ENCODE data around the gene UCHL5.

UCHL5 gene

GRCh38 chr1:192976576-192976975 is 82.6 kb downstream of the UCHL5 start:
- TF ChIP-seq, protein P1, sequence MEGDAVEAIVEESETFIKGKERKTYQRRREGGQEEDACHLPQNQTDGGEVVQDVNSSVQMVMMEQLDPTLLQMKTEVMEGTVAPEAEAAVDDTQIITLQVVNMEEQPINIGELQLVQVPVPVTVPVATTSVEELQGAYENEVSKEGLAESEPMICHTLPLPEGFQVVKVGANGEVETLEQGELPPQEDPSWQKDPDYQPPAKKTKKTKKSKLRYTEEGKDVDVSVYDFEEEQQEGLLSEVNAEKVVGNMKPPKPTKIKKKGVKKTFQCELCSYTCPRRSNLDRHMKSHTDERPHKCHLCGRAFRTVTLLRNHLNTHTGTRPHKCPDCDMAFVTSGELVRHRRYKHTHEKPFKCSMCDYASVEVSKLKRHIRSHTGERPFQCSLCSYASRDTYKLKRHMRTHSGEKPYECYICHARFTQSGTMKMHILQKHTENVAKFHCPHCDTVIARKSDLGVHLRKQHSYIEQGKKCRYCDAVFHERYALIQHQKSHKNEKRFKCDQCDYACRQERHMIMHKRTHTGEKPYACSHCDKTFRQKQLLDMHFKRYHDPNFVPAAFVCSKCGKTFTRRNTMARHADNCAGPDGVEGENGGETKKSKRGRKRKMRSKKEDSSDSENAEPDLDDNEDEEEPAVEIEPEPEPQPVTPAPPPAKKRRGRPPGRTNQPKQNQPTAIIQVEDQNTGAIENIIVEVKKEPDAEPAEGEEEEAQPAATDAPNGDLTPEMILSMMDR (IDR thresholded peaks at IDR 0.05): no peak
- no peak for TF ChIP-seq ZFX (IDR thresholded peaks at IDR 0.05; ENCODE audit: borderline replicate concordance)
- no peak overlapping the region for H3K27ac ChIP-seq

DNA sequence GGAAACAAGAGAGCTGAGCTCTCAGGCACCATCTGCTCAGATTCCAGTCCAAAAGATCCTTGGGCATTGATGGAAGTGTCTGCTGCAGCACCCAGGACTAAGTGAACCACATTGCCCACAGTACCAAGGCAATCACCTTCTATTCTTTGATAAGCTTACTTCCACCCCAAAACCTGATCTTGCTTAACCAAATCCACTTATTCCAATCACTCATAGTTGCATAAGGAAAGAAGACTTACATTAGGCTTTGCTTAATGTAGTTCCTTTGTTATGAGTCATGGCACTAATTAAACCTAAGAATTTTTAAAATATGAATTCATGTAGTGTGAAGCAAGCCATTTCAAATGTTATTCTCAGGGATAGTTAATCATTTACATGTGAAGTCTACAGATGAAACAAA is 84.5 kb downstream of the UCHL5 start:
- TF ChIP-seq ZFX (IDR thresholded peaks at IDR 0.05; ENCODE audit: borderline replicate concordance): no peak
- TF ChIP-seq, protein P1 (IDR thresholded peaks at IDR 0.05): no peak
- H3K27ac ChIP-seq: peak overlapping the region; percentile 40

DNA sequence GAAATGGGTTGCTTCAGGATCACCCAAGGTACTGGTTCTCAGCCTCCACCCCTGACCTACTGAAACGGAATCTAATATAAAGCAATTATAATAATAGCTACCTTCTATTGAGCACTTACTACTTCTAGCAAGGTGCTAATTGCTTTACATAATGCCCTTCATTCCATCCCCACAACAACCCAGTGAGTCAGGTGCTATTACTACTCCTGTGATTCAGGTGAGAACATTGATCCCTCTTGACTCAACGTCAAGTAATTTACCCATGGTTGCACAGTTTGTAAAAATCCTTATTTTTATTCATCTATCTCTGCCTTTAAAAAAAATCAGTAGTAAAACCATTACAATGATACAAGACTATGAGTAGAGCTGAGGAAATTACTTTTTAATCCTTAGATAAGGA is 85.2 kb downstream of the UCHL5 start:
- H3K27ac ChIP-seq: peak overlapping the region; percentile 40
- TF ChIP-seq, protein P1 (IDR thresholded peaks at IDR 0.05): no peak
- TF ChIP-seq ZFX (IDR thresholded peaks at IDR 0.05; ENCODE audit: borderline replicate concordance): no peak

DNA sequence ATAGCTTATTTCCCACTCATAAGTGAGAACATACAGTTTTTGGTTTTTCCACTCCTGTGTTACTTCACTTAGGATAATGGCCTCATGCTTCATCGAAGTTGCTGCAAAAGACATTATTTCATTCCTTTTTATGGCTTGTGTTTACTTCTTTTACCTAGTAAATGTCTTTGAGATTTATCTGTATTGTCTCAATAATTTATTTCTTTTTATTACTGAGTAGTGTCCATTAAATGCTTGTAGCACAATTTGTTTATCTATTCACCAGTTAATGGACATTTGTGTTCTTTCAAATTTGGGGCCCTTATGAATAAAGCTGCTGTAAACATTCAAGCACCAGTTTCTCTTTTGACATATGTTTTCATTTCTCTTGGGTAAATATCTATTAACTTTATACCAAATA is 86.0 kb downstream of the UCHL5 start:
- no peak overlapping the region for H3K27ac ChIP-seq
- TF ChIP-seq, protein P1 (IDR thresholded peaks at IDR 0.05): no peak
- TF ChIP-seq ZFX (IDR thresholded peaks at IDR 0.05; ENCODE audit: borderline replicate concordance): no peak

- TF ChIP-seq, protein P1 (IDR thresholded peaks at IDR 0.05): no peak
- TF ChIP-seq ZFX (IDR thresholded peaks at IDR 0.05; ENCODE audit: borderline replicate concordance): no peak
- H3K27ac ChIP-seq: no peak overlapping the region
Measured at GRCh38 chr1:192969091-192969490, 90.1 kb downstream of the UCHL5 start.

DNA sequence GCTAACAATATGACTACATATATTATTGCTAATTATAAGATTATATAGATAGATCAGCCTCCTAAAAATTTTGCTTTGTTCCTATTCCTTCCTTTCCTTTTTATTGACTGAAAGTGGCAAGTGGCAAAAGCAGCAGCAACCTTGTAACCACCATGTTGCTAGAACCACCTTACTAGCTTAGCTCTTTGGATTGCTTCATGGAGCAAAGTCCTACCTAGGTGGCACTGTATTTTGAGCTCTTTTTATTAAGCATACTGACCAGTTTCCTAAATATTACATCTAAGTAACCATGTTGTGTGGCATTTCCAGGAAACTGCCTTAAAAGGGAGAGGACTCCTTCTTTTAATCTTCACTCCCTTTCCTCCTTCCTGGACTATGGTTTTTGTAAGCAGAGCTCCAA is 90.8 kb downstream of the UCHL5 start:
- TF ChIP-seq, protein P1 (IDR thresholded peaks at IDR 0.05): no peak
- TF ChIP-seq ZFX (IDR thresholded peaks at IDR 0.05; ENCODE audit: borderline replicate concordance): no peak
- H3K27ac ChIP-seq: no peak overlapping the region

- no peak overlapping the region for H3K27ac ChIP-seq
Measured at GRCh38 chr1:192967901-192968300, 91.3 kb downstream of the UCHL5 start.

More at GRCh38 chr1:192967901-192968300, 91.3 kb downstream of the UCHL5 start:
- TF ChIP-seq, protein P1 (IDR thresholded peaks at IDR 0.05): no peak
- TF ChIP-seq ZFX (IDR thresholded peaks at IDR 0.05; ENCODE audit: borderline replicate concordance): no peak
